Hepatocyte (in vitro differentiated cells): Measurements from ENCODE around the gene TOR4A. TPM values are rescaled to one million over a fixed set of nuclear protein-coding genes. Genes with fewer than 3 reads are reported as not detected.
"Not testable (repeated sequence)": the region's sequence is repeated elsewhere in the genome, so short reads cannot be mapped to it uniquely, and the experiment has no call there.

ENCODE experiments used
- DNase-seq: peaks from one replicate; pipeline ENCODE4 v3.0.0-alpha.2; 2016; ENCODE audit warnings: low spot score
- H2AFZ ChIP-seq: fragments of 200-600 bp; sonication (generic); 2 replicates; pipeline ENCODE4 v1.6.0; 2016; ENCODE audit warnings: antibody characterized with exemption, mild to moderate bottlenecking
- H3K27ac ChIP-seq: fragments of 200-600 bp; sonication (generic); 2 replicates; pipeline ENCODE4 v1.5.1; 2016; ENCODE audit warnings: mild to moderate bottlenecking
- H3K27me3 ChIP-seq: fragments of 200-600 bp; sonication (generic); 2 replicates; pipeline ENCODE4 v1.6.1; 2016
- H3K36me3 ChIP-seq: fragments of 200-600 bp; sonication (generic); replicated peaks from 2 replicates; pipeline ENCODE4 v1.5.1; 2016; ENCODE audit warnings: low read depth; ENCODE audit not compliant: insufficient read depth
- H3K4me1 ChIP-seq: fragments of 200-600 bp; sonication (generic); 2 replicates; pipeline ENCODE4 v1.5.1; 2016; ENCODE audit warnings: mild to moderate bottlenecking, moderate library complexity; ENCODE audit not compliant: insufficient read depth
- H3K4me2 ChIP-seq: fragments of 200-600 bp; sonication (generic); 2 replicates; pipeline ENCODE4 v1.6.0; 2016
- H3K4me3 ChIP-seq: fragments of 200-600 bp; sonication (generic); 2 replicates; pipeline ENCODE4 v1.5.1; 2016; ENCODE audit warnings: mild to moderate bottlenecking
- H3K79me2 ChIP-seq: fragments of 200-600 bp; sonication (generic); 2 replicates; pipeline ENCODE4 v1.6.0; 2017; ENCODE audit warnings: mild to moderate bottlenecking
- H3K9me2 ChIP-seq: fragments of 200-600 bp; sonication (generic); replicated peaks from 2 replicates; pipeline ENCODE4 v1.6.0; 2017; ENCODE audit warnings: mild to moderate bottlenecking; ENCODE audit not compliant: insufficient read depth
- H3K9me3 ChIP-seq: fragments of 200-600 bp; sonication (generic); 2 replicates; pipeline ENCODE4 v1.5.1; 2016; ENCODE audit warnings: low read depth, mild to moderate bottlenecking
- H4K20me1 ChIP-seq: fragments of 200-600 bp; sonication (generic); 2 replicates; pipeline ENCODE4 v1.6.0; 2016; ENCODE audit warnings: mild to moderate bottlenecking; ENCODE audit not compliant: insufficient read depth, poor library complexity, severe bottlenecking
- EZH2 ChIP-seq: fragments of 200-600 bp; sonication (generic); IDR thresholded peaks from 2 replicates; pipeline ENCODE4 v1.6.1; 2016; ENCODE audit warnings: antibody characterized with exemption, mild to moderate bottlenecking, borderline replicate concordance
- EZH2phosphoT487 ChIP-seq: fragments of 200-600 bp; sonication (generic); IDR thresholded peaks from one replicate; pipeline ENCODE4 v1.6.1; 2018; ENCODE audit warnings: antibody characterized with exemption, mild to moderate bottlenecking, low read depth, moderate library complexity; ENCODE audit not compliant: unreplicated experiment, severe bottlenecking
- WGBS: methylation state at CpG from one replicate; pipeline ENCODE4 v1.1.6; 2016; ENCODE audit warnings: low lambda C conversion rate; ENCODE audit errors: missing lambda C conversion rate; 5-methylcytosine and 5-hydroxymethylcytosine counted together
- polyA plus RNA-seq: library from polyadenylated mRNA; unstranded; fragments of >200 nt; fragmentation: Nextera tagmentation; extraction: Ambion mirVana; gene quantifications from 2 replicates; pipeline ENCODE4 v1.2.1, GENCODE V29; 2016
- total RNA-seq: library from RNA; depleted of rRNA; stranded (reverse); fragments of >200 nt; gene quantifications from 2 replicates; pipeline ENCODE4 v1.2.3, GENCODE V29; 2014
- TF ChIP-seq, protein P1 (sequence below): fragments of 200-600 bp; sonication (generic); IDR thresholded peaks from 2 replicates; pipeline ENCODE4 v1.5.1; 2016; ENCODE audit warnings: antibody characterized with exemption, mild to moderate bottlenecking; ENCODE audit not compliant: poor library complexity

Gene TOR4A
- total and polyA plus RNA-seq, 2 experiments from 2014 or later: 8.0 to 14.4 TPM

DNA sequence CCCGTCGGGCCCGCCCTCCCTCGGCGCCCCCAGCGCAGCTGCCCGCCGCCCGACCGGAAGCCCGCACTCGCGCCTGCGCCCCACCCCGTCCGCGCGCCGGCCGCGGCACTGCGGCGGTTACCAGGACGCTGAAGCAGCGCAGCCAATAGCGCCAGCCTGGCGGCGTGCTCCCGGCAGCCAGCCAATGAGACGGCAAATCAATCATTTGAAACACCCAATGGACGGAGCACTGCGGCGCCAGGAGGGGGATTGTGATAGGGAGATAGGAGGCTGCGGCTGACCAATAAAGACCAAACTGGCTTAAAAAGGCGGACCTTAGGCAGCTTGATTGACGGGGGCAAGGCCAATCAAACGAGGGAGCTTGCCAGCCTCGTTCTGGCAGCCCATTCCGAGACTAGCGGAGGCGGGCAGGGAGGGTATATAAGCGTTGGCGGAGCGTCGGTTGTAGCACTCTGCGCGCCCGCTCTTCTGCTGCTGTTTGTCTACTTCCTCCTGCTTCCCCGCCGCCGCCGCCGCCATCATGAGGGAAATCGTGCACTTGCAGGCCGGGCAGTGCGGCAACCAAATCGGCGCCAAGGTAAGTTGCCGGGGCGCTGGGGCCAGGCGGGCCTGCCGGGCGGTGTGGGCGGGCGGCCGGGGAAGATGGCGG, 36.6 kb upstream of the TOR4A start, which contains the start of gene TUBB4B:
TSS of gene TUBB4B (plus strand) at position 447 of the 649 bp plus-strand sequence. CDS start at position 521, 74 bp downstream.
- H4K20me1 ChIP-seq: peaks cover 24% of the 10 kb centered on the region
- H3K4me3 ChIP-seq: peak within 1 kb of the TSS; percentile 98
- no peaks in the 10 kb centered on the region for H3K9me2 ChIP-seq
- WGBS: under 1% methylated on average over 47 of the region's 67 CpGs
- H3K27ac ChIP-seq: peak within 1 kb of the TSS; percentile 94
- H3K4me1 ChIP-seq: peaks cover 31% of the 10 kb centered on the region
- peak within 1 kb of the TSS; percentile 94 for H3K4me2 ChIP-seq
- no peaks in the 10 kb centered on the region for H3K36me3 ChIP-seq
- H3K79me2 ChIP-seq: peaks cover 61% of the 10 kb centered on the region
- no peaks in the 10 kb centered on the region for H3K9me3 ChIP-seq
- H2AFZ ChIP-seq: peak within 1 kb of the TSS; percentile 33
- no peak for TF ChIP-seq EZH2
- TF ChIP-seq, protein P1, sequence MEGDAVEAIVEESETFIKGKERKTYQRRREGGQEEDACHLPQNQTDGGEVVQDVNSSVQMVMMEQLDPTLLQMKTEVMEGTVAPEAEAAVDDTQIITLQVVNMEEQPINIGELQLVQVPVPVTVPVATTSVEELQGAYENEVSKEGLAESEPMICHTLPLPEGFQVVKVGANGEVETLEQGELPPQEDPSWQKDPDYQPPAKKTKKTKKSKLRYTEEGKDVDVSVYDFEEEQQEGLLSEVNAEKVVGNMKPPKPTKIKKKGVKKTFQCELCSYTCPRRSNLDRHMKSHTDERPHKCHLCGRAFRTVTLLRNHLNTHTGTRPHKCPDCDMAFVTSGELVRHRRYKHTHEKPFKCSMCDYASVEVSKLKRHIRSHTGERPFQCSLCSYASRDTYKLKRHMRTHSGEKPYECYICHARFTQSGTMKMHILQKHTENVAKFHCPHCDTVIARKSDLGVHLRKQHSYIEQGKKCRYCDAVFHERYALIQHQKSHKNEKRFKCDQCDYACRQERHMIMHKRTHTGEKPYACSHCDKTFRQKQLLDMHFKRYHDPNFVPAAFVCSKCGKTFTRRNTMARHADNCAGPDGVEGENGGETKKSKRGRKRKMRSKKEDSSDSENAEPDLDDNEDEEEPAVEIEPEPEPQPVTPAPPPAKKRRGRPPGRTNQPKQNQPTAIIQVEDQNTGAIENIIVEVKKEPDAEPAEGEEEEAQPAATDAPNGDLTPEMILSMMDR: no peak
- TF ChIP-seq EZH2phosphoT487: no peak
- peak; percentile 99 for DNase-seq
- no peaks in the 10 kb centered on the region for H3K27me3 ChIP-seq

DNA sequence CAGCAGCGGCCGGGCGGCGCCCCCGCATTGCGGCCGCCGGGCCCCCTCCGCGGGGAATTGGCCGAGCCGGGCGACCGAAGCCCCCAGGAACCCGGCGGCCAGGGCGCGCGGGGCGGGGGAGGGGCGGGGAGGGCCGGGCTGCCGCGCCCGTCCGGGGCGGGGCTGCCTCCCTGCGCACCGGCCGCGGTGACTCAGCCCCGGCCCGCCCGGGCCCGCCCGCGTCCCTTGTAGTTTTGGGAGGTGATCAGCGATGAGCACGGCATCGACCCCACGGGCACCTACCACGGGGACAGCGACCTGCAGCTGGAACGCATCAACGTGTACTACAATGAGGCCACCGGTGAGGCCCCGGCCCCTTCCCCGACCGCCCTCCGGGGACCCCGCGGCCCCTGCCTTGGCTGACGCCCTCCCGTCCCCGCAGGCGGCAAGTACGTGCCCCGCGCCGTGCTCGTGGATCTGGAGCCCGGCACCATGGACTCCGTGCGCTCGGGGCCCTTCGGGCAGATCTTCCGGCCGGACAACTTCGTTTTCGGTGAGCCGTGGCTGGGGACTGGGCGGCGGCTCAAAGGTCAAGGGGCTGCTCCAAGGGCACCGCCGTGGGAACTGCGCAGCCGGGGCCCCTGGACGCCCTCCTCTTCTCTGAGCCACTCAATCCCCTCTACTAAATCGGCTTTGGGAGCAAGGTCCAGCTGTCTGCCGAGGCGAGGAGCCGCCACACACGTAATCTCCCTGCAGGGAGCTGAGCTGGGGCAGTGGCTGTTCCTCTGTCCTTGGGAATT, 35.8 kb upstream of the TOR4A start:
- TF ChIP-seq, protein P1: no peak
- TF ChIP-seq EZH2: no peak
- H3K27ac ChIP-seq: peak overlapping the region; percentile 94
- H3K9me2 ChIP-seq: no peaks in the 10 kb centered on the region
- H3K4me3 ChIP-seq: peak overlapping the region; percentile 98
- peaks cover 60% of the 10 kb centered on the region for H3K79me2 ChIP-seq
- no peaks in the 10 kb centered on the region for H3K36me3 ChIP-seq
- 5% methylated on average over 21 of the region's 83 CpGs for WGBS
- peaks cover 24% of the 10 kb centered on the region for H4K20me1 ChIP-seq
- no peak overlapping the region for H2AFZ ChIP-seq
- peaks cover 25% of the 10 kb centered on the region for H3K4me1 ChIP-seq
- DNase-seq: peak; percentile 79
- H3K9me3 ChIP-seq: no peaks in the 10 kb centered on the region
- H3K27me3 ChIP-seq: no peaks in the 10 kb centered on the region
- H3K4me2 ChIP-seq: peak overlapping the region; percentile 94

DNA sequence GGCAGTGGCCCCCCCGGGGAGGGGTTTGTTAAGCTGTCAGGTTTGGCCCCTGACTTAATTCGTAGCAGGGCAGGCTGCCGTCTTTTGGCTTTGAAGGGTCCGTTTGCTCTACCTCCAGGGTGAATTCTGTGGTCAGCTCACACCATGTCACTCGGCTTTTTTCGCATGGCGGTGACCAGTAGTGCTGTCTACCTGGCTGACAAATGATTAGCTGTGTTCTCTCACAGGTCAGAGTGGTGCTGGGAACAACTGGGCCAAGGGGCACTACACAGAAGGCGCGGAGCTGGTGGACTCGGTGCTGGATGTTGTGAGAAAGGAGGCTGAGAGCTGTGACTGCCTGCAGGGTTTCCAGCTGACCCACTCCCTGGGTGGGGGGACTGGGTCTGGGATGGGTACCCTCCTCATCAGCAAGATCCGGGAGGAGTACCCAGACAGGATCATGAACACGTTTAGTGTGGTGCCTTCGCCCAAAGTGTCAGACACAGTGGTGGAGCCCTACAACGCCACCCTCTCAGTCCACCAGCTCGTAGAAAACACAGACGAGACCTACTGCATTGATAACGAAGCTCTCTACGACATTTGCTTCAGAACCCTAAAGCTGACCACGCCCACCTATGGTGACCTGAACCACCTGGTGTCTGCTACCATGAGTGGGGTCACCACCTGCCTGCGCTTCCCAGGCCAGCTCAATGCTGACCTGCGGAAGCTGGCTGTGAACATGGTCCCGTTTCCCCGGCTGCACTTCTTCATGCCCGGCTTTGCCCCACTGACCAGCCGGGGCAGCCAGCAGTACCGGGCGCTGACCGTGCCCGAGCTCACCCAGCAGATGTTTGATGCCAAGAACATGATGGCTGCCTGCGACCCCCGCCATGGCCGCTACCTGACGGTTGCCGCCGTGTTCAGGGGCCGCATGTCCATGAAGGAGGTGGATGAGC, 35.0 kb upstream of the TOR4A start:
- H3K27me3 ChIP-seq: no peaks in the 10 kb centered on the region
- peak overlapping the region; percentile 94 for H3K27ac ChIP-seq
- no peak for DNase-seq
- no peaks in the 10 kb centered on the region for H3K9me3 ChIP-seq
- H4K20me1 ChIP-seq: peaks cover 24% of the 10 kb centered on the region
- no peaks in the 10 kb centered on the region for H3K9me2 ChIP-seq
- WGBS: 74% methylated on average over 36 of the region's 36 CpGs
- peak overlapping the region; percentile 94 for H3K4me2 ChIP-seq
- H3K79me2 ChIP-seq: peaks cover 52% of the 10 kb centered on the region
- peaks cover 20% of the 10 kb centered on the region for H3K4me1 ChIP-seq
- H2AFZ ChIP-seq: no peak overlapping the region
- TF ChIP-seq EZH2 (no peak), EZH2phosphoT487 (no peak)
- TF ChIP-seq, protein P1: no peak
- peak overlapping the region; percentile 98 for H3K4me3 ChIP-seq
- H3K36me3 ChIP-seq: no peaks in the 10 kb centered on the region

DNA sequence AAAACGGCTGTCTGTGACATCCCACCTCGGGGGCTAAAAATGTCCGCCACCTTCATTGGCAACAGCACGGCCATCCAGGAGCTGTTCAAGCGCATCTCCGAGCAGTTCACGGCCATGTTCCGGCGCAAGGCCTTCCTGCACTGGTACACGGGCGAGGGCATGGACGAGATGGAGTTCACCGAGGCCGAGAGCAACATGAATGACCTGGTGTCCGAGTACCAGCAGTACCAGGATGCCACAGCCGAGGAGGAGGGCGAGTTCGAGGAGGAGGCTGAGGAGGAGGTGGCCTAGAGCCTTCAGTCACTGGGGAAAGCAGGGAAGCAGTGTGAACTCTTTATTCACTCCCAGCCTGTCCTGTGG, 34.3 kb upstream of the TOR4A start:
- not testable (repeated sequence) for H3K27me3 ChIP-seq, H2AFZ ChIP-seq, H3K9me2 ChIP-seq, H3K27ac ChIP-seq, H3K4me3 ChIP-seq, H3K36me3 ChIP-seq, H3K9me3 ChIP-seq, DNase-seq
- Histone ChIP-seq H4K20me1 (peaks cover 24% of the 10 kb centered on the region), H3K4me2 (peak overlapping the region; percentile 94), H3K79me2 (peaks cover 45% of the 10 kb centered on the region), H3K4me1 (peaks cover 20% of the 10 kb centered on the region)
- 96% methylated on average over 18 of the region's 18 CpGs for WGBS
